ENCODE measurements around the gene LUM.

LUM gene

GRCh38 chr12:91099341-91099740 lies 12.0 kb downstream of the LUM start:
- Histone ChIP-seq H3K4me3 (ENCODE audit: low read depth, low read length, poor library complexity, severe bottlenecking) (no peak overlapping the region), H2AFZ (ENCODE audit: low read length) (no peak overlapping the region), H3K9ac (ENCODE audit: low read length) (no peak overlapping the region), H3K27me3 (ENCODE audit: insufficient read depth, low read length) (no peaks in the 10 kb centered on the region), H3K4me1 (ENCODE audit: insufficient read depth, low read length, severe bottlenecking) (no peaks in the 10 kb centered on the region), H3K27ac (ENCODE audit: low read depth, low read length, poor library complexity, severe bottlenecking) (no peak overlapping the region), H3F3A (ENCODE audit: insufficient read depth, low read length) (no peaks in the 10 kb centered on the region), H3K9me3 (ENCODE audit: low read length) (no peaks in the 10 kb centered on the region), H3K79me2 (ENCODE audit: insufficient read depth, low read length) (no peaks in the 10 kb centered on the region), H3K36me3 (ENCODE audit: insufficient read depth, low read length) (no peaks in the 10 kb centered on the region), H3K9me2 (ENCODE audit: low read depth, low read length) (no peaks in the 10 kb centered on the region), H3K4me2 (ENCODE audit: low read length) (no peak overlapping the region), H4K20me1 (ENCODE audit: insufficient read depth, low read length) (no peaks in the 10 kb centered on the region)
- TF ChIP-seq, protein P1, sequence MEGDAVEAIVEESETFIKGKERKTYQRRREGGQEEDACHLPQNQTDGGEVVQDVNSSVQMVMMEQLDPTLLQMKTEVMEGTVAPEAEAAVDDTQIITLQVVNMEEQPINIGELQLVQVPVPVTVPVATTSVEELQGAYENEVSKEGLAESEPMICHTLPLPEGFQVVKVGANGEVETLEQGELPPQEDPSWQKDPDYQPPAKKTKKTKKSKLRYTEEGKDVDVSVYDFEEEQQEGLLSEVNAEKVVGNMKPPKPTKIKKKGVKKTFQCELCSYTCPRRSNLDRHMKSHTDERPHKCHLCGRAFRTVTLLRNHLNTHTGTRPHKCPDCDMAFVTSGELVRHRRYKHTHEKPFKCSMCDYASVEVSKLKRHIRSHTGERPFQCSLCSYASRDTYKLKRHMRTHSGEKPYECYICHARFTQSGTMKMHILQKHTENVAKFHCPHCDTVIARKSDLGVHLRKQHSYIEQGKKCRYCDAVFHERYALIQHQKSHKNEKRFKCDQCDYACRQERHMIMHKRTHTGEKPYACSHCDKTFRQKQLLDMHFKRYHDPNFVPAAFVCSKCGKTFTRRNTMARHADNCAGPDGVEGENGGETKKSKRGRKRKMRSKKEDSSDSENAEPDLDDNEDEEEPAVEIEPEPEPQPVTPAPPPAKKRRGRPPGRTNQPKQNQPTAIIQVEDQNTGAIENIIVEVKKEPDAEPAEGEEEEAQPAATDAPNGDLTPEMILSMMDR (IDR thresholded peaks at IDR 0.05; ENCODE audit: low read length), result no peak
- no peak for TF ChIP-seq EZH2 (IDR thresholded peaks at IDR 0.05; ENCODE audit: borderline replicate concordance, low read length)

GRCh38 chr12:91098941-91099340 lies 12.4 kb downstream of the LUM start:
- no peaks in the 10 kb centered on the region for H3K9me2 ChIP-seq (ENCODE audit: low read depth, low read length)
- H3K4me1 ChIP-seq (ENCODE audit: insufficient read depth, low read length, severe bottlenecking), result no peaks in the 10 kb centered on the region
- no peaks in the 10 kb centered on the region for H3K27me3 ChIP-seq (ENCODE audit: insufficient read depth, low read length)
- no peak overlapping the region for H3K4me2 ChIP-seq (ENCODE audit: low read length)
- no peaks in the 10 kb centered on the region for H3F3A ChIP-seq (ENCODE audit: insufficient read depth, low read length)
- TF ChIP-seq EZH2 (IDR thresholded peaks at IDR 0.05; ENCODE audit: borderline replicate concordance, low read length), result no peak
- TF ChIP-seq, protein P1 (IDR thresholded peaks at IDR 0.05; ENCODE audit: low read length), result no peak
- H3K9ac ChIP-seq (ENCODE audit: low read length), result no peak overlapping the region
- H4K20me1 ChIP-seq (ENCODE audit: insufficient read depth, low read length), result no peaks in the 10 kb centered on the region
- H2AFZ ChIP-seq (ENCODE audit: low read length), result no peak overlapping the region
- no peaks in the 10 kb centered on the region for H3K79me2 ChIP-seq (ENCODE audit: insufficient read depth, low read length)
- H3K27ac ChIP-seq (ENCODE audit: low read depth, low read length, poor library complexity, severe bottlenecking), result no peak overlapping the region
- H3K4me3 ChIP-seq (ENCODE audit: low read depth, low read length, poor library complexity, severe bottlenecking), result no peak overlapping the region
- H3K9me3 ChIP-seq (ENCODE audit: low read length), result no peaks in the 10 kb centered on the region
- H3K36me3 ChIP-seq (ENCODE audit: insufficient read depth, low read length), result no peaks in the 10 kb centered on the region

- H3K4me2 ChIP-seq (ENCODE audit: low read length), result no peak overlapping the region
- no peak overlapping the region for H3K4me3 ChIP-seq (ENCODE audit: low read depth, low read length, poor library complexity, severe bottlenecking)
- H3K79me2 ChIP-seq (ENCODE audit: insufficient read depth, low read length), result no peaks in the 10 kb centered on the region
- no peak overlapping the region for H3K9ac ChIP-seq (ENCODE audit: low read length)
- H3K9me3 ChIP-seq (ENCODE audit: low read length), result no peaks in the 10 kb centered on the region
- no peaks in the 10 kb centered on the region for H3K4me1 ChIP-seq (ENCODE audit: insufficient read depth, low read length, severe bottlenecking)
- no peak for TF ChIP-seq EZH2 (IDR thresholded peaks at IDR 0.05; ENCODE audit: borderline replicate concordance, low read length)
- TF ChIP-seq, protein P1 (IDR thresholded peaks at IDR 0.05; ENCODE audit: low read length), result no peak
- no peak overlapping the region for H2AFZ ChIP-seq (ENCODE audit: low read length)
- H3F3A ChIP-seq (ENCODE audit: insufficient read depth, low read length), result no peaks in the 10 kb centered on the region
- H3K27ac ChIP-seq (ENCODE audit: low read depth, low read length, poor library complexity, severe bottlenecking), result no peak overlapping the region
- H3K9me2 ChIP-seq (ENCODE audit: low read depth, low read length), result no peaks in the 10 kb centered on the region
- H4K20me1 ChIP-seq (ENCODE audit: insufficient read depth, low read length), result no peaks in the 10 kb centered on the region
- no peaks in the 10 kb centered on the region for H3K36me3 ChIP-seq (ENCODE audit: insufficient read depth, low read length)
- H3K27me3 ChIP-seq (ENCODE audit: insufficient read depth, low read length), result no peaks in the 10 kb centered on the region
Measured at GRCh38 chr12:91098461-91098860, 12.8 kb downstream of the LUM start.

All from OCI-LY1 (cell line).